GM12891 (cell line): Measurements from ENCODE around the gene BMS1.

Experiments
- PAX5 ChIP-seq: IDR thresholded peaks from 2 replicates; pipeline ENCODE4 v1.6.1; 2011; ENCODE audit warnings: low read length, moderate library complexity, mild to moderate bottlenecking; ENCODE audit not compliant: insufficient read depth, severe bottlenecking
- POLR2A ChIP-seq: IDR thresholded peaks from 2 replicates; pipeline ENCODE4 v1.6.1; 2011; ENCODE audit warnings: low read depth, low read length, control low read depth
- POLR2AphosphoS5 ChIP-seq: IDR thresholded peaks from 2 replicates; pipeline ENCODE4 v1.6.1; 2011; ENCODE audit warnings: low read depth, low read length, control low read depth
- POU2F2 ChIP-seq: IDR thresholded peaks from 2 replicates; pipeline ENCODE4 v1.6.1; 2011; ENCODE audit warnings: low read depth, mild to moderate bottlenecking, control low read depth, low read length, moderate library complexity
- SPI1 ChIP-seq: IDR thresholded peaks from 2 replicates; pipeline ENCODE4 v1.6.1; 2011; ENCODE audit warnings: low read depth, low read length, control low read depth
- TAF1 ChIP-seq: IDR thresholded peaks from 2 replicates; pipeline ENCODE4 v1.6.1; 2011; ENCODE audit warnings: low read depth, low read length, control low read depth

- no peak for TF ChIP-seq POLR2AphosphoS5
- no peak for TF ChIP-seq POU2F2
- TF ChIP-seq POLR2A = no peak
- no peak for TF ChIP-seq TAF1
- no peak for TF ChIP-seq PAX5
- no peak for TF ChIP-seq SPI1
Measured at GRCh38 chr10:42734536-42734935, 48.1 kb upstream of the BMS1 start.
